ENCODE results near the gene EPAS1.

EPAS1 gene

GRCh38 chr2:46410273-46411244, 113.4 kb downstream of the EPAS1 start:
- no peak for TF ChIP-seq CTCF (conservative IDR thresholded peaks at IDR 0.05; ENCODE audit: low read depth, low read length)
- H3K4me3 ChIP-seq (ENCODE audit: low read depth, low read length) = no peak overlapping the region
- DNase-seq (ENCODE audit: low read depth) = no peak

DNA sequence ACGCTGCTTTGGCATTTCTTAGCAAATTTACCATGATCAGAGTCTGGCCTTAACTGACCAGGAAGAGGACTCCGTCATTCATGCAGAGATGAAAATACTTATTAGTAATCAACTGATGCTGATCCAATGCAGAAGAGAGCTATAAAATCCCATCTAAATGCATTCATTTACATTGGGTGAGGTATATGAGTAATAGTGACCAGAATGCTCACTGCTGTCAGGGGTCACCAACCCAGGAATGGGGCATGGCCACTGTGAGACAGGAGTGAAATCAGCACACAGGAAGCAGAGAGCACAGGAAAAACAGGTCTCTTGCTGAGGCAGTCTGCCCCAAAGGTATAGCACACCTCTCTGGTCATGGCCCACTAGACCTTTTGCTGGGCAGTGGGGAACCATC, 114.0 kb downstream of the EPAS1 start:
- no peak for DNase-seq (ENCODE audit: low read depth)
- TF ChIP-seq CTCF (conservative IDR thresholded peaks at IDR 0.05; ENCODE audit: low read depth, low read length) = no peak
- H3K4me3 ChIP-seq (ENCODE audit: low read depth, low read length) = no peak overlapping the region

- H3K4me3 ChIP-seq (ENCODE audit: low read depth, low read length) = no peak overlapping the region
- TF ChIP-seq CTCF (conservative IDR thresholded peaks at IDR 0.05; ENCODE audit: low read depth, low read length) = no peak
- DNase-seq (ENCODE audit: low read depth) = no peak
Observed at GRCh38 chr2:46411985-46412384, 114.8 kb downstream of the EPAS1 start.

DNA sequence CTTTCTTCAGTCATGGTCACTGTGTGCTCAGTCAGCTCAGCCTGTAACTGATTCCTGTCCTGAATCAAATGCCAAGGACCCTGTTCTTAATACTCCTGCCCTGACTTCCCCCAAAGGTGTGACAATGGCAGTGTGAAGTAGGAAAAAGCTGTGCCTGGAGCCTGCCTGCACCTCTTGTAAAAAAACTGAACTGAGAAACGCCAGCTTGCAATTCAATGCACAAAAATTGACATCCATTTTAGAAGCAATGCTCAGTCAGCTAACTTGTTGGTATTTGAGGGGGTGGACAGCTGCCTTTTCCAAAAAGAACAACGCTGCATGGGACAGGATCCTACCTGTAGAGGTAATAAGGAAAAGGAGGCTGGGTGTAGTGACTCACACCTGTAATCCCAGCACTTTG, 115.9 kb downstream of the EPAS1 start:
- no peak for TF ChIP-seq CTCF (conservative IDR thresholded peaks at IDR 0.05; ENCODE audit: low read depth, low read length)
- no peak for DNase-seq (ENCODE audit: low read depth)
- no peak overlapping the region for H3K4me3 ChIP-seq (ENCODE audit: low read depth, low read length)

DNA sequence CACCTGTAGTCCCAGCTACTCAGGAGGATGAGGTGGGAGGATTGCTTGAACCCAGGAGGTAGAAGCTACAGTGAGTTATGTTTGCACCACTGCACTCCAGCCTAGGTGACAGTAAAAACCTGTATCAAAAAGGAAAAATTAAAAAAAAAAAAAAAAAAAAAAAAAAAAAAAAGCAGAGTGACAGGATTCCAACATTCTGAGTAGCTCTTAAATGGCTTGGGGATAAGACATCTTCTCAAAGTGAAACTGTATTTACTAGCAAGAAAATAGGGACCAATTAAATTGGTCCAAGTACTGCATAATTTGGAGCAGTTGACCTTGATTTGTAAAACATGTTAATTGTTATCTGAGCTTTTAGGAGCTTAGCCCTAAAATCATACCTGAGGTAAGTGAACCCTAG, 116.4 kb downstream of the EPAS1 start:
- no peak for TF ChIP-seq CTCF (conservative IDR thresholded peaks at IDR 0.05; ENCODE audit: low read depth, low read length)
- H3K4me3 ChIP-seq (ENCODE audit: low read depth, low read length) = no peak overlapping the region
- no peak for DNase-seq (ENCODE audit: low read depth)

DNA sequence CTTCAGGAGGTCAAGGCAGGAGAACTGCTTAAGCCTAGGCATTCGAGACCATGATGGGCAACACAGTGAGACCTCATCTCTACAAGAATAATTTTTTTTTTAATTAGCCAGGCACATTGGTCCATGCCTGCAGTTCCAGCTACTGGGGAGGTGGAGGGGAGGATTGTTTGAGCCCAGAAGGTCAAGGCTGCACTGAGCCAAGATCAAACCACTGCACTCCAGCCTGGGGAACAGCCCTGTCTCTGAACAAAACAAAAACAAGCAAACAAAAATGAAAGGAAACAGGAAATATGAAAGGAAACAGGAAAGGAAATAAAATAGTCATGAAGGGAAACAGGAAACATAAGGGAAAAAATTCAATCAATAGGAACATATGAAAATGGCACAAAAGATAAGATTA, 117.5 kb downstream of the EPAS1 start:
- H3K4me3 ChIP-seq (ENCODE audit: low read depth, low read length) = no peak overlapping the region
- no peak for TF ChIP-seq CTCF (conservative IDR thresholded peaks at IDR 0.05; ENCODE audit: low read depth, low read length)
- DNase-seq (ENCODE audit: low read depth) = no peak

- no peak overlapping the region for H3K4me3 ChIP-seq (ENCODE audit: low read depth, low read length)
- no peak for TF ChIP-seq CTCF (conservative IDR thresholded peaks at IDR 0.05; ENCODE audit: low read depth, low read length)
- no peak for DNase-seq (ENCODE audit: low read depth)
Observed at GRCh38 chr2:46416280-46416679, 119.1 kb downstream of the EPAS1 start.
